ENCODE data around the gene RAPGEF4. TPM values are rescaled to one million over a fixed set of nuclear protein-coding genes. Genes with fewer than 3 reads are reported as not detected.

Gene RAPGEF4
- total RNA-seq, 1 donor from 2014 or later = 9.3 TPM

- no peak for ATAC-seq
- no peak for DNase-seq (ENCODE audit: low spot score)
- intact Hi-C loops (cut with DNase I) = no loop called here
These were observed 186.0 kb downstream of the RAPGEF4 start for GRCh38 chr2:172921532-172922236.

GRCh38 chr2:172922306-172922705 lies 186.7 kb downstream of the RAPGEF4 start:
- no peak for ATAC-seq
- intact Hi-C loops (cut with DNase I) = no loop called here
- no peak for DNase-seq (ENCODE audit: low spot score)

GRCh38 chr2:172922815-172923214 lies 187.2 kb downstream of the RAPGEF4 start:
- DNase-seq (ENCODE audit: low spot score) = no peak
- ATAC-seq = no peak
- intact Hi-C loops (cut with DNase I) = no loop called here

- ATAC-seq (no peak), DNase-seq (ENCODE audit: low spot score) (no peak)
- intact Hi-C loops (cut with DNase I) = no loop called here
These were observed 188.5 kb downstream of the RAPGEF4 start for GRCh38 chr2:172924097-172924660.

- intact Hi-C loops (cut with DNase I) = no loop called here
- ATAC-seq (no peak), DNase-seq (ENCODE audit: low spot score) (no peak)
These were observed 190.0 kb downstream of the RAPGEF4 start for GRCh38 chr2:172925600-172925999.

- no peak for DNase-seq (ENCODE audit: low spot score)
- peak; percentile 63 for ATAC-seq
- intact Hi-C loops (cut with DNase I) = no loop called here
These were observed 191.4 kb downstream of the RAPGEF4 start for GRCh38 chr2:172926785-172927640.

DNA sequence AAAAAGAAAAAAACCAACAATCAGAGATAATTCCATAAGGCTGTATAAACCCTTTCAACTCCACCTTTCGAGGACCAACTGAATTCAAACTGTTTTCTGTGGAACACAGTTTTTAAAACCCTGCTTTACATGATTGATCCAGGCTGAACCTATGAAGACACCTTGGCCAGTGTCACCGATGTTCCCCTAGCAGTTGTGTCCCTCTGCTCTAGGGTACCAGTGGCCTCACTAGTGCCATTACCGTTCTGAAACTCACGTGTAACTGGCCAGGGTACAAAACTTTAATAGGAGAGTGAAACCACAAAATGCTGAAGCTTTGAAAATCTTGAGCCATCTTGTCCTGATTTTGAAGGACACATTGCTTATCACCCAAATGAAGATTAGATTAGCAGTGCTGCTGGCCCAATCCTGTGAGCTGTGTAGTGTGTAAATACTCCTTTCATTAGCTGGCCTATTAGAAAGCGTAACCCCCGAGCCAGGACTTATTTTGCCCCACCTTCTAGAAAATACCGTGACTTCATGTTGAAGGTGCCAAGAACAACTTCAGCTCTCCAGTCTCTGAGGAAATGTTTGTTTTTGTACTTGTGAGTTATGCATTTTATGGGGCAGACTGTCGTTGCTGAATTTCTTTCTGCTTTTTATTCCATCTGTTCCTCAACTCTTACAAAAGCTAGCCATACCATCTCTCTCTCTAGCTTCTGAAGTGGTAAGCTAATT lies 192.2 kb downstream of the RAPGEF4 start:
- no peak for DNase-seq (ENCODE audit: low spot score)
- intact Hi-C loops (cut with DNase I) = no loop called here
- ATAC-seq = peak; percentile 88

DNA sequence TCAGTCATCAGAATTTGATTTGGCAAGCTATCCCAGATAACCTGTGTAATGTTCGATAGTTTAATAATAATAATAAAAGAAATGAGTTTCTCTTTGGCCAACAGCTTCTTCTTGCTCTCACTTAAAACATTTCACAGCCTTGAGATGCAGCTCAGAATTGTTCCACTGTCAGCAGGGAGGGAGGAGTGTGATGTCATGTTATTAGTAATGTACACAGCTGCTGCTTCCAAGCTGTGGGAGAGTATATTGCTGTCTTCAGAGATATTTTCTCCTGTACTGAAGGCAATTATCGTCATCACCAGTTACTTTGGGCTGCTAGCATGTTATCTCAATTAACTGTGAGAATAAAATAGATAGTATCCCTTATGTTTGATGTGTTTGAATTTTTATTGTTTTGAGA lies 193.1 kb downstream of the RAPGEF4 start:
- DNase-seq (ENCODE audit: low spot score) = no peak
- peak; percentile 35 for ATAC-seq
- intact Hi-C loops (cut with DNase I) = no loop called here

DNA sequence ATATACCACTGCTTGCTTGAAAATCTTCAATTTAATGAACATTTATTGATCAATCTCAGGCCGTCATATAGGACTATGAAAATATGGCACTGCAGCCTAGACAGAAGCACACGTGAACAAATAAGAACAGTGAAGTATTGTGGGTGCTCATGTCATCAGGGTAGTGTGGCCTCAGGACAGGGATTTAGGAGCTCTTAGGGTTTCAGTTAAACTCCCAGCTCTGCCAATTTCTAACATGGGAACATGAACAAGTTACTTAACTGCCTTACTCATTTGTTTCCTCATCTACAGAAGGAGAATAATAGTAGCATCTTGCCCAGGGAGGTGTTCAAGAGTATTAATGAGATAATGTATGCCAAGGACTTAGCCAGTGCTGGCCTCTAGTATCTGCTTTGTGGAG lies 194.0 kb downstream of the RAPGEF4 start:
- DNase-seq (ENCODE audit: low spot score) (no peak), ATAC-seq (peak; percentile 7)
- intact Hi-C loops (cut with DNase I) = loop anchor here (10.0 kb wide), 1 partner anchor 115 kb away; no protein-coding TSS in a partner anchor

DNA sequence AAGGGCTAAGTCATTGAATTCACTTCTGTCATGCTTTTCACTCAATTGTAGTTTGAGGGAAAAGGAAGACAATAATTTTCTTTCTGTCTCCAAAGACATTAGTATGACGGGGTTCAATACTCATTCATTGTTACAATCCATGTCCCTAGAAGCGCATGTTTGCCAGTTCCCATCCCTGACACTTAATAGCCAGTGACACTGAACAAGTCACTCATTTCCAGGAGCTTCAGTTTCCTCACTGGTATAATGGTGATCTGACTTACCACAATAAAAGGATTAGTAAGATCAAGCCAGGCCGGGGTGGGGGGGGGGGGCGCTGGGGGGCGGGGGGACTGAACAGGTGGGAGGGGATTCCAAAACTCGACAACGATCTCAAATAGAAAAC lies 195.2 kb downstream of the RAPGEF4 start:
- intact Hi-C loops (cut with DNase I) = loop anchor here (10.0 kb wide), 1 partner anchor 116 kb away; no protein-coding TSS in a partner anchor
- DNase-seq (ENCODE audit: low spot score) (no peak), ATAC-seq (no peak)

- DNase-seq (ENCODE audit: low spot score) (no peak), ATAC-seq (peak; percentile 72)
- intact Hi-C loops (cut with DNase I) = loop anchor here (10.0 kb wide), 1 partner anchor 117 kb away; no protein-coding TSS in a partner anchor
These were observed 195.7 kb downstream of the RAPGEF4 start for GRCh38 chr2:172931256-172931894.

- ATAC-seq (peak; percentile 58), DNase-seq (ENCODE audit: low spot score) (peak; percentile 88)
- intact Hi-C loops (cut with DNase I) = loop anchor here (10.0 kb wide), 1 partner anchor 117 kb away; no protein-coding TSS in a partner anchor
These were observed 196.4 kb downstream of the RAPGEF4 start for GRCh38 chr2:172931918-172932520.

DNA sequence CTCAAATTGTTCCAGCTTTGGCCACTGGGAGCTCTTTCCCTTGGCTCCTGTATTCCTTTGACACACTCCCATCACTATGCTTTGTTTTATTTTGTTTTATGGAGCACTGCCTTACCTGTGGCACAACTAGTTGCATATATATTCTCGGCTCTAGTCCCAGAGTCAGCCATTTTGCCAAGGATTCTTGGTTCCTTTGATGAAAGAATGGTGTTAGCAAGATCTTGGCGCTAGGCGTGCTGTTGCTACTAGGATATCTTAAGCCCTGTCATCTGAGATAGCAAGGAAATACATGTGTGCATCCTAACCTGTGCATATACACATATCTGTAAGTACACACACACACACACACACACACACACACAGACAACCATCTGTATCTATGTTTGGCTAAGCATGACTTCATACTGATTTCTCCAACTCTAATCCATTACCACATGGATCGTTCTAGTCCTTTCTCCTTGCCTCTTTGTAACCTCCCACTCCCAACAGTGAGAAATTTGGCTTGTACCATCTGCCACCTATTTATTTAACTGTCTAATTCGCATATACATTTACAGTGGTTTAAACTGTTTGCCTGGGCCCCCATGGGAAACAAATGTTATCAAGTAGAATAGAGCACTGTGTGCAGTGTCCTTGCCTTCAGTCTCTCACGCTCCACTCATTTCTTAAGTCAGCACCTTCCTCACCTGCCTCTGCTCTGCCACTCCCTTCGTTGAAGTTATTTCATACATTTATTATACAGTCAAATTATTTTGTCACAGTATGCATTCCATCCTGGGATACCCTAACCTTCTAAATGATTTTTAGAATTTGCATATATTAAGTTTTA lies 202.5 kb downstream of the RAPGEF4 start:
- no peak for ATAC-seq
- intact Hi-C loops (cut with DNase I) = loop anchor here (10.0 kb wide), 1 partner anchor 123 kb away; no protein-coding TSS in a partner anchor
- DNase-seq (ENCODE audit: low spot score) = no peak

GRCh38 chr2:172938713-172939375 lies 203.2 kb downstream of the RAPGEF4 start:
- ATAC-seq = no peak
- intact Hi-C loops (cut with DNase I) = loop anchor here (10.0 kb wide), 1 partner anchor 124 kb away; no protein-coding TSS in a partner anchor
- DNase-seq (ENCODE audit: low spot score) = no peak

GRCh38 chr2:172943539-172943938 lies 207.9 kb downstream of the RAPGEF4 start:
- ATAC-seq (no peak), DNase-seq (ENCODE audit: low spot score) (no peak)
- intact Hi-C loops (cut with DNase I) = no loop called here

DNA sequence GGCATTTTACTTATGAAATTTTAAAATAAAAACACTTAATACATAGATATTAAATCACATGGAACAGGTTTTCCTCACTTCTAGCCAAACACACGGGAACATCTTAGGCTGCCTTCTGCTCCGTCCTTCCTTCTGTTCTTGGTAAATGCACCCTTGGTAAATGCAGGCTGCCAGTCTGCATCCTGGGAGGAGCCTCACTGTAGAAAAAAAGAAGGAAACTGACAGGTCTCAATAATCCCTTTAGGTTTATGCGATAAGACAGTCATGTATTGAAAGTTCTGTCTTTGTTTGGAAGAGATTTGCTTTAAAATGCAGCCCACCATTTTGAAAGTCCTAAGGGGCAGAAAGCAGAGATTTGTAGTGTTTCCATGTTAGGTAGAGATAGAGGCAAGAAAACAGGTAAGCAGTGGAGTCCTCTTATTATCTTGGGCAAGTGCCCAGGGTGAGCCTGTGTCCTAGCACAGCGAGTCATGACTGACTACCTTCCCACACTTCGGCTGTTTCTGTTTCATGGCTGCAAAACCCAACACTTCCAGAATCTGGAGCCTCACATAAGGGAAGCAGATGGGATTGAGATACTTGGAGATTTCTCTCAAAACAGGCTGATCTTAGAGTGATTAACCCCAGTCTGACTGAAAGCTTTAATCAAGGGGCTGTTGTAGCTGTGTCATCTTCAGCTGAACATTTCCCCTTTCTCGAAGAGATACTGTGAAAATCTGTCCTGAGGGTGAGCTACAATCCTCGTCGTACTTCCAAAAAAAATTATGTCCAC lies 208.6 kb downstream of the RAPGEF4 start:
- intact Hi-C loops (cut with DNase I) = no loop called here
- DNase-seq (ENCODE audit: low spot score) (no peak), ATAC-seq (no peak)

Data from sciatic nerve (tissue), 2 donors.